ENCODE data around the gene SLC27A3.

- TF ChIP-seq POLR2AphosphoS5 (IDR thresholded peaks at IDR 0.05) (no peak), CTCF (IDR thresholded peaks at IDR 0.05) (no peak)
Measured at GRCh38 chr1:153763365-153764225, 11.6 kb upstream of the SLC27A3 start.
